ENCODE measurements around the gene ACHE.

DNA sequence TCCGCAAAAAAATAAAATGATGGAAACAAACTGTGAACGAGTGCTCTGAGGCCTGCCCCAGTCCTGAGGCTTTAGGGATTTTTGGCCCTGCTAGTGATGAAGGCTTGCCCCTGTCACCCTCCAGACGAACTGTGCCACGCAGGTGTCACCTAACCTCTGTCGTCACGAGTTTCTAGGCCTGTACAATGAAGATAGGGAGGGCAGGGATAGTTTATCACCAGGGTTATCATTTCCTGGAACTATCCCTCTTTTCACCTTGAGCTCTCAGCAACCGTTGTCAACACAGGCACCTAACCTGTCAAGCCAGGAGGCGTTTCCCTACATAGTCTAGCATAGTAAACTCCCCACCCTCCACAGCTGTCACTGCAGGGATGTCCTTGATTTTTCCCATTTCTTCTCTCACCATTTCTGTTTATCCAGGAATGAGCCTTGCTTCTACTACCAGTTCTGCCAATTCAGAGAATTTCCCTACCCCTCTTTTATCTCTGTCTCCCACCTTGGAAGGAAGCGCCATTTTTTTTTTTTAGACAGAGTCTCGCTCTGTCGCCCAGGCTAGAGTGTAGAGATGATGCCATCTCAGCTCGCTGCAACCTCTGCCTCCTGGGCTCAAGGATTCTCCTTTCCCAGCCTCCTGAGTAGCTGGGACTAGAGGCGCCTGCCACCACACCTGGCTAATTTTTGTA, 2.2 kb upstream of the ACHE start:
- TF ChIP-seq, protein P1, sequence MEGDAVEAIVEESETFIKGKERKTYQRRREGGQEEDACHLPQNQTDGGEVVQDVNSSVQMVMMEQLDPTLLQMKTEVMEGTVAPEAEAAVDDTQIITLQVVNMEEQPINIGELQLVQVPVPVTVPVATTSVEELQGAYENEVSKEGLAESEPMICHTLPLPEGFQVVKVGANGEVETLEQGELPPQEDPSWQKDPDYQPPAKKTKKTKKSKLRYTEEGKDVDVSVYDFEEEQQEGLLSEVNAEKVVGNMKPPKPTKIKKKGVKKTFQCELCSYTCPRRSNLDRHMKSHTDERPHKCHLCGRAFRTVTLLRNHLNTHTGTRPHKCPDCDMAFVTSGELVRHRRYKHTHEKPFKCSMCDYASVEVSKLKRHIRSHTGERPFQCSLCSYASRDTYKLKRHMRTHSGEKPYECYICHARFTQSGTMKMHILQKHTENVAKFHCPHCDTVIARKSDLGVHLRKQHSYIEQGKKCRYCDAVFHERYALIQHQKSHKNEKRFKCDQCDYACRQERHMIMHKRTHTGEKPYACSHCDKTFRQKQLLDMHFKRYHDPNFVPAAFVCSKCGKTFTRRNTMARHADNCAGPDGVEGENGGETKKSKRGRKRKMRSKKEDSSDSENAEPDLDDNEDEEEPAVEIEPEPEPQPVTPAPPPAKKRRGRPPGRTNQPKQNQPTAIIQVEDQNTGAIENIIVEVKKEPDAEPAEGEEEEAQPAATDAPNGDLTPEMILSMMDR (conservative IDR thresholded peaks at IDR 0.05; ENCODE audit: low read depth, low read length): no peak
- no peak for TF ChIP-seq EZH2 (IDR thresholded peaks at IDR 0.05; ENCODE audit: low read length, unreplicated experiment)
